Astrocyte (in vitro differentiated cells and primary cell): ENCODE data around the gene GRM7.

Experiments used
- EZH2 ChIP-seq: IDR thresholded peaks from 2 replicates; pipeline ENCODE4 v1.6.1; 2012; ENCODE audit warnings: mild to moderate bottlenecking, low read length, inconsistent platforms; ENCODE audit not compliant: insufficient read depth
- TF ChIP-seq, protein P1 (sequence below): IDR thresholded peaks from 2 replicates; pipeline ENCODE4 v1.5.1; 2011; ENCODE audit warnings: low read depth, mild to moderate bottlenecking, inconsistent platforms, low read length, moderate library complexity; ENCODE audit not compliant: insufficient read depth

- TF ChIP-seq, protein P1, sequence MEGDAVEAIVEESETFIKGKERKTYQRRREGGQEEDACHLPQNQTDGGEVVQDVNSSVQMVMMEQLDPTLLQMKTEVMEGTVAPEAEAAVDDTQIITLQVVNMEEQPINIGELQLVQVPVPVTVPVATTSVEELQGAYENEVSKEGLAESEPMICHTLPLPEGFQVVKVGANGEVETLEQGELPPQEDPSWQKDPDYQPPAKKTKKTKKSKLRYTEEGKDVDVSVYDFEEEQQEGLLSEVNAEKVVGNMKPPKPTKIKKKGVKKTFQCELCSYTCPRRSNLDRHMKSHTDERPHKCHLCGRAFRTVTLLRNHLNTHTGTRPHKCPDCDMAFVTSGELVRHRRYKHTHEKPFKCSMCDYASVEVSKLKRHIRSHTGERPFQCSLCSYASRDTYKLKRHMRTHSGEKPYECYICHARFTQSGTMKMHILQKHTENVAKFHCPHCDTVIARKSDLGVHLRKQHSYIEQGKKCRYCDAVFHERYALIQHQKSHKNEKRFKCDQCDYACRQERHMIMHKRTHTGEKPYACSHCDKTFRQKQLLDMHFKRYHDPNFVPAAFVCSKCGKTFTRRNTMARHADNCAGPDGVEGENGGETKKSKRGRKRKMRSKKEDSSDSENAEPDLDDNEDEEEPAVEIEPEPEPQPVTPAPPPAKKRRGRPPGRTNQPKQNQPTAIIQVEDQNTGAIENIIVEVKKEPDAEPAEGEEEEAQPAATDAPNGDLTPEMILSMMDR: no peak
- no peak for TF ChIP-seq EZH2
Observed at GRCh38 chr3:7764115-7764514, 903.2 kb downstream of the GRM7 start.
